ENCODE data around the gene BLOC1S5.

BLOC1S5 gene

GRCh38 chr6:8080362-8081151 lies 16.4 kb upstream of the BLOC1S5 start:
- DNase-seq (ENCODE audit: insufficient read length, low spot score), result no peak
- TF ChIP-seq CTCF (IDR thresholded peaks at IDR 0.05; ENCODE audit: insufficient read depth, missing control alignments), result no peak
- FAIRE-seq, result no peak

GRCh38 chr6:8079126-8079525 lies 14.9 kb upstream of the BLOC1S5 start:
- TF ChIP-seq CTCF (IDR thresholded peaks at IDR 0.05; ENCODE audit: insufficient read depth, missing control alignments), result no peak
- FAIRE-seq (no peak), DNase-seq (ENCODE audit: insufficient read length, low spot score) (no peak)

GRCh38 chr6:8077991-8078390 lies 13.8 kb upstream of the BLOC1S5 start:
- DNase-seq (ENCODE audit: insufficient read length, low spot score) (no peak), FAIRE-seq (no peak)
- TF ChIP-seq CTCF (IDR thresholded peaks at IDR 0.05; ENCODE audit: insufficient read depth, missing control alignments), result no peak

GRCh38 chr6:8075704-8076103 lies 11.5 kb upstream of the BLOC1S5 start:
- DNase-seq (ENCODE audit: insufficient read length, low spot score) (no peak), FAIRE-seq (no peak)
- no peak for TF ChIP-seq CTCF (IDR thresholded peaks at IDR 0.05; ENCODE audit: insufficient read depth, missing control alignments)

- FAIRE-seq (no peak), DNase-seq (ENCODE audit: insufficient read length, low spot score) (no peak)
- no peak for TF ChIP-seq CTCF (IDR thresholded peaks at IDR 0.05; ENCODE audit: insufficient read depth, missing control alignments)
Measured at GRCh38 chr6:8075185-8075584, 11.0 kb upstream of the BLOC1S5 start.

GRCh38 chr6:8074213-8074612 lies 10.0 kb upstream of the BLOC1S5 start:
- TF ChIP-seq CTCF (IDR thresholded peaks at IDR 0.05; ENCODE audit: insufficient read depth, missing control alignments), result no peak
- no peak for FAIRE-seq
- DNase-seq (ENCODE audit: insufficient read length, low spot score), result no peak

- no peak for FAIRE-seq
- TF ChIP-seq CTCF (IDR thresholded peaks at IDR 0.05; ENCODE audit: insufficient read depth, missing control alignments), result no peak
- no peak for DNase-seq (ENCODE audit: insufficient read length, low spot score)
Measured at GRCh38 chr6:8073758-8074157, 9.6 kb upstream of the BLOC1S5 start.
